Measurements from ENCODE around the gene TPCN1.

GRCh38 chr12:113332688-113333417 is 111.6 kb downstream of the TPCN1 start:
- no peak for TF ChIP-seq SETDB1 (IDR thresholded peaks at IDR 0.05; ENCODE audit: insufficient read length, low read length)
- TF ChIP-seq PRDM1 (tag by site-specific recombination; IDR thresholded peaks at IDR 0.05): no peak
- no peak for TF ChIP-seq CTCF (tag by site-specific recombination; IDR thresholded peaks at IDR 0.05)
- no peak for TF ChIP-seq YY1 (tag by site-specific recombination; IDR thresholded peaks at IDR 0.05)
- TF ChIP-seq ZNF184 (tag by site-specific recombination; IDR thresholded peaks at IDR 0.05): no peak
- TF ChIP-seq, protein P1, sequence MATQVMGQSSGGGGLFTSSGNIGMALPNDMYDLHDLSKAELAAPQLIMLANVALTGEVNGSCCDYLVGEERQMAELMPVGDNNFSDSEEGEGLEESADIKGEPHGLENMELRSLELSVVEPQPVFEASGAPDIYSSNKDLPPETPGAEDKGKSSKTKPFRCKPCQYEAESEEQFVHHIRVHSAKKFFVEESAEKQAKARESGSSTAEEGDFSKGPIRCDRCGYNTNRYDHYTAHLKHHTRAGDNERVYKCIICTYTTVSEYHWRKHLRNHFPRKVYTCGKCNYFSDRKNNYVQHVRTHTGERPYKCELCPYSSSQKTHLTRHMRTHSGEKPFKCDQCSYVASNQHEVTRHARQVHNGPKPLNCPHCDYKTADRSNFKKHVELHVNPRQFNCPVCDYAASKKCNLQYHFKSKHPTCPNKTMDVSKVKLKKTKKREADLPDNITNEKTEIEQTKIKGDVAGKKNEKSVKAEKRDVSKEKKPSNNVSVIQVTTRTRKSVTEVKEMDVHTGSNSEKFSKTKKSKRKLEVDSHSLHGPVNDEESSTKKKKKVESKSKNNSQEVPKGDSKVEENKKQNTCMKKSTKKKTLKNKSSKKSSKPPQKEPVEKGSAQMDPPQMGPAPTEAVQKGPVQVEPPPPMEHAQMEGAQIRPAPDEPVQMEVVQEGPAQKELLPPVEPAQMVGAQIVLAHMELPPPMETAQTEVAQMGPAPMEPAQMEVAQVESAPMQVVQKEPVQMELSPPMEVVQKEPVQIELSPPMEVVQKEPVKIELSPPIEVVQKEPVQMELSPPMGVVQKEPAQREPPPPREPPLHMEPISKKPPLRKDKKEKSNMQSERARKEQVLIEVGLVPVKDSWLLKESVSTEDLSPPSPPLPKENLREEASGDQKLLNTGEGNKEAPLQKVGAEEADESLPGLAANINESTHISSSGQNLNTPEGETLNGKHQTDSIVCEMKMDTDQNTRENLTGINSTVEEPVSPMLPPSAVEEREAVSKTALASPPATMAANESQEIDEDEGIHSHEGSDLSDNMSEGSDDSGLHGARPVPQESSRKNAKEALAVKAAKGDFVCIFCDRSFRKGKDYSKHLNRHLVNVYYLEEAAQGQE (tag by site-specific recombination; IDR thresholded peaks at IDR 0.05): no peak
- TF ChIP-seq WT1 (tag by site-specific recombination; IDR thresholded peaks at IDR 0.05): no peak

All from HEK293 (cell line).